SK-N-SH (cell line): ENCODE results near the gene SGTA.

Experiments used
- POLR2AphosphoS5 ChIP-seq: IDR thresholded peaks from 2 replicates; pipeline ENCODE4 v1.6.1; 2012; ENCODE audit warnings: low read depth, low read length
- YY1 ChIP-seq: IDR thresholded peaks from 2 replicates; pipeline ENCODE4 v1.4.0; 2012; ENCODE audit warnings: low read depth, mild to moderate bottlenecking
- TF ChIP-seq, protein P1 (sequence below): fragments of 200-600 bp; sonication (generic); IDR thresholded peaks from 2 replicates; pipeline ENCODE4 v1.6.1; 2017; ENCODE audit warnings: antibody characterized with exemption, mild to moderate bottlenecking, moderate library complexity

DNA sequence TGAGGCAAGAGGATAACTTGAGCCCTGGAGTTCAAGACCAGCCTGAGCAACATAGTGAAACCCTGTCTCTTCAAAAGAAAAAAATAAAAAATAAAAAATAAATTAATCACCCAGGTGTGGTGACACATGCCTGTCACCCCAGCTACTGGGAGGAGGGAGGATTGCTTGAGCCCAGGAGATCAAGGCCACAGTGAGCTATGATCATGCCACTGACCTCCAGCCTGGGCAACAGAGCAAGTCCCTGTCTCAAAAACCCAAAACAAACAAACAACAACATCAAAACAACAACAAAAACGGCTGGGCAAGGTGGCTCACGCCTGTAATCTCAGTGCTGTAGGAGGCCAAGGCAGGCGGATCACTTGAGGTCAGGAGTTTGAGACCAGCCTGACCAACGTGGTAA lies 39.0 kb downstream of the SGTA start:
- TF ChIP-seq, protein P1, sequence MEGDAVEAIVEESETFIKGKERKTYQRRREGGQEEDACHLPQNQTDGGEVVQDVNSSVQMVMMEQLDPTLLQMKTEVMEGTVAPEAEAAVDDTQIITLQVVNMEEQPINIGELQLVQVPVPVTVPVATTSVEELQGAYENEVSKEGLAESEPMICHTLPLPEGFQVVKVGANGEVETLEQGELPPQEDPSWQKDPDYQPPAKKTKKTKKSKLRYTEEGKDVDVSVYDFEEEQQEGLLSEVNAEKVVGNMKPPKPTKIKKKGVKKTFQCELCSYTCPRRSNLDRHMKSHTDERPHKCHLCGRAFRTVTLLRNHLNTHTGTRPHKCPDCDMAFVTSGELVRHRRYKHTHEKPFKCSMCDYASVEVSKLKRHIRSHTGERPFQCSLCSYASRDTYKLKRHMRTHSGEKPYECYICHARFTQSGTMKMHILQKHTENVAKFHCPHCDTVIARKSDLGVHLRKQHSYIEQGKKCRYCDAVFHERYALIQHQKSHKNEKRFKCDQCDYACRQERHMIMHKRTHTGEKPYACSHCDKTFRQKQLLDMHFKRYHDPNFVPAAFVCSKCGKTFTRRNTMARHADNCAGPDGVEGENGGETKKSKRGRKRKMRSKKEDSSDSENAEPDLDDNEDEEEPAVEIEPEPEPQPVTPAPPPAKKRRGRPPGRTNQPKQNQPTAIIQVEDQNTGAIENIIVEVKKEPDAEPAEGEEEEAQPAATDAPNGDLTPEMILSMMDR: no peak
- TF ChIP-seq POLR2AphosphoS5 (no peak), YY1 (no peak)
